Epithelial cell of proximal tubule (primary cell): Measurements from ENCODE around the gene SGMS1. TPM values are rescaled to one million over a fixed set of nuclear protein-coding genes. Genes with fewer than 3 reads are reported as not detected.

Experiments used
- DNase-seq: peaks from one replicate; pipeline ENCODE4 v3.0.0-alpha.2; 2011; ENCODE audit warnings: low read depth
- H3K4me3 ChIP-seq: 2 replicates; pipeline ENCODE4 v1.5.1; 2011; ENCODE audit warnings: low read depth, mild to moderate bottlenecking, low read length
- total RNA-seq: library from RNA; depleted of rRNA; stranded (reverse); fragments of >200 nt; gene quantifications from 2 replicates; pipeline ENCODE4 v1.2.3, GENCODE V29; 2015
- TF ChIP-seq, protein P1 (sequence below): conservative IDR thresholded peaks from 2 replicates; pipeline ENCODE4 v1.5.1; 2012; ENCODE audit warnings: low read depth, mild to moderate bottlenecking, low read length

The SGMS1 gene
- total RNA-seq, 1 donor from 2014 or later = 25.2 TPM

DNA sequence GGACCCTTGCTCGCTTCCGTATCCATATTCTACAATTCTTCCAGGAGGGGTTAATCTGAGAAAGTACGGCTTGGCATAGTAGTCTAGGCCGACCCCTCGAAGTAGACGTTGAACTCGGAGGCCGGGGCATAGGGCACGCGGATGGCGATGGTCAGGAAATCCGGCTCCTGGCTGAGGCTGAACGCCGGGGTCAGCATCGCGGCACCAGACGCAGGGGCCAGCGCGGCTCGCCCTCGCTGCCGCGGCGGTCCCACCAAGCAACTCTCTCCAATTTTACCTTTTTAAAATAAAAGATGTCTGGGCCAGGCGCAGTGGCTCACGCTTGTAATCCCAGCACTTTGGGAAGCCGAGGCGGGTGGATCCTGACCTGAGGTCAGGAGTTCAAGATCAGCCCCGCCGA lies 7.3 kb upstream of the SGMS1 start:
- H3K4me3 ChIP-seq = no peak overlapping the region
- no peak for DNase-seq
- TF ChIP-seq, protein P1, sequence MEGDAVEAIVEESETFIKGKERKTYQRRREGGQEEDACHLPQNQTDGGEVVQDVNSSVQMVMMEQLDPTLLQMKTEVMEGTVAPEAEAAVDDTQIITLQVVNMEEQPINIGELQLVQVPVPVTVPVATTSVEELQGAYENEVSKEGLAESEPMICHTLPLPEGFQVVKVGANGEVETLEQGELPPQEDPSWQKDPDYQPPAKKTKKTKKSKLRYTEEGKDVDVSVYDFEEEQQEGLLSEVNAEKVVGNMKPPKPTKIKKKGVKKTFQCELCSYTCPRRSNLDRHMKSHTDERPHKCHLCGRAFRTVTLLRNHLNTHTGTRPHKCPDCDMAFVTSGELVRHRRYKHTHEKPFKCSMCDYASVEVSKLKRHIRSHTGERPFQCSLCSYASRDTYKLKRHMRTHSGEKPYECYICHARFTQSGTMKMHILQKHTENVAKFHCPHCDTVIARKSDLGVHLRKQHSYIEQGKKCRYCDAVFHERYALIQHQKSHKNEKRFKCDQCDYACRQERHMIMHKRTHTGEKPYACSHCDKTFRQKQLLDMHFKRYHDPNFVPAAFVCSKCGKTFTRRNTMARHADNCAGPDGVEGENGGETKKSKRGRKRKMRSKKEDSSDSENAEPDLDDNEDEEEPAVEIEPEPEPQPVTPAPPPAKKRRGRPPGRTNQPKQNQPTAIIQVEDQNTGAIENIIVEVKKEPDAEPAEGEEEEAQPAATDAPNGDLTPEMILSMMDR = no peak

DNA sequence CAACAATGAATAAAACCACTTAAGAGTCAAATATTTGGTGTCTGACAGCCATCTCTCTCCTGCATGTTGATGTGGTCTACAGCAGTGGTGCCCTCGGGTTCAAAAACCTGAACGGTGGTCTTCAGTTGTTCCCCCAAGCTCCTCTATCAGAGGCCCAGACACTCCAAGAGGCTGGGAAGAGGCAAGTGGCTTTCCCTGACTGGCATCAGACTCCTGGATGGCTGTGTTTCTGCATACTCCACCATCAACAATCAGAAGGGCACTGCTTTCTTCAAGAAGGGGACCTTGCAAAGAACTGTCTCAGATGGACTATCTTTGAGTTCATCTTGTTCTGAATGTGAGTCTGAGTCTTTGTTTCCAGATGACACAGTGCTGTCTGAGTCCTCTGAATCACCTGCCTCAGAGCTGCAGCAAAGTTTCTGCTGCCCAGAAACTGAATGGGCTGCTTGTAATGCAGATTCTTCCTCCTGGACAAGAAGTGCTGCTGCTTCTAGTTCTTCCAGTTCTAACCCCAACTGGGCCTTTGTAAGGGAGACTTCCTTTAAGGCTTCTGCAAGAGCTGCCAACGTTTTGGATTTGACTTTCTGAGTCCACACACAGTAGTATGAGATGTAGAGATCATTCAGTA lies 5.9 kb upstream of the SGMS1 start:
- TF ChIP-seq, protein P1 = no peak
- H3K4me3 ChIP-seq = no peak overlapping the region
- DNase-seq = no peak

DNA sequence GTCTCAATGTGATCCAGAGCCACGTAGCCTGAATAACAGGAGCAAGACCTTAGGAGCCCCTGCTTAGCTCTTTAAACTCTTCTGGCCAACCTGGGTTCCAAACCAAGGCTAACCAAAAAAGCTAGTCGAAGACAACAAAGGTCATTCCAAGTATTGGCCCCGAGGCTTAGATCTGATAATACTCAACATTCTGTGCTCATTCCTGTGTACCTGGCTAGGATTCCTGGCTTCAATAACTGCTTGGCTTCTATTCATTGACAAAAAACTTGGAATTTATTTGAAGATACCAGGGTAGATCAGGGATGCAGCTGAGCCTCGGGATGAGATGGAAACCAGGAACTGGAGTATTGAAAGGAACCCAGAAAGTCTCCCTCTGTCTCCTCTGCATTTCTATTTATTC lies 4.1 kb upstream of the SGMS1 start:
- no peak overlapping the region for H3K4me3 ChIP-seq
- DNase-seq = no peak
- TF ChIP-seq, protein P1 = no peak

DNA sequence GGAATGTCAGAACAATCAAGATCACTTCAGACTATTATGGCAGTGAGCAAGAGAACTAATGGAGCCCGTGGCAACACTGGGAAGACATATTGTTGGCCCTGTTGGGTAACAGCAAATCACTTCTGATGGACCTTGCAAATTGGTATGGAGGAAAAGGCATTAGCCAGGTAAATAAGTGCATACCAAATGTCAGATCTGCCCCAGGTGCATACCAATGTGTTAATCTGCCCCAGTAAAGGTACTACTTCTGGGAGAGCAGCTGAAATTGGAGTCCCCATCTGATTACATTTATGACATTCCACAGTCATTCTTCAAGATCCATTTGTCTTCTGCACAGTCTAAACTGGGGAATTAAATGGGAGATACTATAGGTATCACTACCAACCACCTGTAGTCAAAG lies 3.7 kb upstream of the SGMS1 start:
- DNase-seq = no peak
- H3K4me3 ChIP-seq = no peak overlapping the region
- TF ChIP-seq, protein P1 = no peak

DNA sequence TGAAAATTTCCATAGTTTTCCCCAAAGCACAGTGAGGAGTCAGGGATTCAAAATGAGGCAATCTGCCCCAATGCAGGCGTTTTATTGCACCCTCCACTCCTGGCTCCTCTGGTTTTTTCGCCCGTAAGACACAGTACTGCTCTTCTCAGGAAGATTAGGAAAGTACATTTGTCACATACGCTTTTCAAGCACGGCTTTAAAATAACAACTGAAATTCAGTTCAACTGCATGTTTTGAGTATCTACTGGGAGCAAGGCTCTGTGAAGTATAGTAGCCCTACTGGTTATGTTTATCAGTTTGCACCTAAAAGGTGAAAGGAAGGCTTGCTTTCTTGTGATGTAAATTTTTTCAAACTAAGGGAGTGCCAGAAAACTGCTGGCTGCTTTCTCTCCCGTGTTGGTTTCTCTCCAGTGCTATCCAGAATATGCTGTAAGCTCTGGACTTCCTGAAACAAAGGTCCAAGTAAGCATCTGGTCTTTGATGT lies 1.9 kb upstream of the SGMS1 start:
- DNase-seq = no peak
- TF ChIP-seq, protein P1 = no peak
- H3K4me3 ChIP-seq = peak overlapping the region; percentile 87

DNA sequence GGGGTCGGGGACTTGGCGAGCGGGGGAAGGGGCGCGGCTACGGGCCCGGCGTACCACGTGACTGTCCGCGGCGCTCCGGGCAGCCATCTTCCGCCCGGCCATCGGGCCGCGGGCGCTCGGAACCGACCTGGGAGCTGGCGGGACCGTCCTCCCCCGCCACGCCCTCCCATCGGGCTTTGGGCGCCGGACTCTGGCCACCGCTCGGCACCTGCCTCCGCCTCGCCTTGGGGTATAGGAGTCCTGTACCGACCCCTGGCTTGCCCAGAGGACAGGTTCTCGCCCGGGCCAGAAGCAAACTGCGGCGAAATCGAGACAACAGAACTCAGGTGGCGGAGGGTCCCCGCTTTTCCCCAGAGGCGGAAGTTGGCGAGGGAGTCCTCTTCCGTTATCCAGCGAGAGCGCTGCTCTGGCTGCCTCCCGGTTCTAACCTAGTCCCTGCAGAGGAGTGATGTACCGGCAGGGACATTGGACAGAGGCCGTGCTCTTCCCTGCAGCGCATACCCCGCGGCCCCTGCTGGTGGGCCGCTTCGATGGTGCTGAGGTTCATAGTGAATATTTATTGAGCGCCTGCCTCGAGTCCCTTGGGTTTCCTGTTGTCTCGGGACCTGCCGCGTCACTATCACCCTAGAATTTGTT lies 1.2 kb upstream of the SGMS1 start:
- no peak for DNase-seq
- H3K4me3 ChIP-seq = peak overlapping the region; percentile 87
- TF ChIP-seq, protein P1 = peak; percentile 61
